SK-N-SH (cell line): ENCODE results near the gene SUMF1. TPM values are rescaled to one million over a fixed set of nuclear protein-coding genes. Genes with fewer than 3 reads are reported as not detected.

Experiments
- CTCF ChIA-PET: fragments of 300-600, 350-600 bp; formaldehyde crosslinking; extraction: SDS; loops from one replicate; lab custom pipeline; 2021; lab: Yijun Ruan, JAX
- POLR2A ChIA-PET: fragments of 350-600 bp; sonication (Branson Sonifier 250); formaldehyde crosslinking; extraction: SDS; loops from one replicate; lab custom pipeline; 2020; ENCODE audit warnings: antibody characterized with exemption, inconsistent platforms; lab: Yijun Ruan, JAX
- DNase-seq: peaks from one replicate; pipeline ENCODE4 v3.0.0; 2012
- H2AFZ ChIP-seq: fragments of 200-600 bp; sonication (generic); 2 replicates; pipeline ENCODE4 v1.8.1; 2016; ENCODE audit warnings: antibody characterized with exemption, mild to moderate bottlenecking, low read depth
- H3F3A ChIP-seq: fragments of 200-600 bp; sonication (generic); replicated peaks from 2 replicates; pipeline ENCODE3; 2016; ENCODE audit warnings: antibody characterized with exemption, mild to moderate bottlenecking; ENCODE audit not compliant: insufficient read depth
- H3K27ac ChIP-seq, 2 experiments: fragments of 200-500 bp in 1 of 2; fragments of 200-600 bp in 1 of 2; sonication (Bioruptor generic) in 1 of 2; sonication (generic), shearing (Covaris generic) in 1 of 2; 2 replicates each; pipeline versions ENCODE4 v1.5.1 to v1.6.1; 2014 to 2016; ENCODE audit warnings: low read depth in 2 of 2, inconsistent platforms in 1 of 2, low read length in 1 of 2, mild to moderate bottlenecking in 1 of 2, mixed read lengths in 1 of 2
- H3K27me3 ChIP-seq: fragments of 200-600 bp; sonication (generic), shearing (Covaris generic); 2 replicates; pipeline ENCODE4 v1.6.1; 2016; ENCODE audit warnings: mixed run types; ENCODE audit not compliant: insufficient read depth
- H3K36me3 ChIP-seq, 2 experiments: fragments of 200-500 bp in 1 of 2; fragments of 200-600 bp in 1 of 2; sonication (Bioruptor generic) in 1 of 2; sonication (generic) in 1 of 2; replicated peaks in 1 of 2; 2 replicates each; pipeline versions ENCODE3 to v1.5.1; 2014 to 2016; ENCODE audit warnings: low read length in 1 of 2, mild to moderate bottlenecking in 1 of 2; ENCODE audit not compliant: insufficient read depth in 2 of 2, control insufficient read depth in 1 of 2
- H3K4me1 ChIP-seq, 2 experiments: fragments of 200-500 bp in 1 of 2; fragments of 200-600 bp in 1 of 2; sonication (Bioruptor generic) in 1 of 2; sonication (generic), shearing (Covaris generic) in 1 of 2; 2 replicates each; pipeline versions ENCODE4 v1.5.1 to v1.6.1; 2014 to 2016; ENCODE audit warnings: low read depth in 1 of 2, low read length in 1 of 2, mixed run types in 1 of 2; ENCODE audit not compliant: insufficient read depth in 2 of 2, control insufficient read depth in 1 of 2
- H3K4me2 ChIP-seq: fragments of 200-600 bp; sonication (generic), shearing (Covaris generic); 2 replicates; pipeline ENCODE4 v1.6.1; 2017; ENCODE audit warnings: mixed run types
- H3K4me3 ChIP-seq, 2 experiments: fragments of 200-500 bp in 1 of 2; fragments of 200-600 bp in 1 of 2; sonication (Bioruptor generic) in 1 of 2; sonication (generic), shearing (Covaris generic) in 1 of 2; 2 replicates each; pipeline versions ENCODE4 v1.5.1 to v1.8.1; 2014 to 2016; ENCODE audit warnings: low read depth in 2 of 2, inconsistent platforms in 1 of 2, low read length in 1 of 2, mild to moderate bottlenecking in 1 of 2, mixed read lengths in 1 of 2, moderate library complexity in 1 of 2
- H3K79me2 ChIP-seq: fragments of 200-600 bp; sonication (generic); 2 replicates; pipeline ENCODE4 v1.8.1; 2017; ENCODE audit warnings: mild to moderate bottlenecking; ENCODE audit not compliant: insufficient read depth
- H3K9ac ChIP-seq: fragments of 200-600 bp; sonication (generic); 2 replicates; pipeline ENCODE4 v1.6.1; 2017; ENCODE audit warnings: mixed run types
- H3K9me2 ChIP-seq: fragments of 200-600 bp; sonication (generic); 2 replicates; pipeline ENCODE4 v1.6.1; 2017; ENCODE audit warnings: mixed run types
- H3K9me3 ChIP-seq: fragments of 200-600 bp; sonication (generic); 2 replicates; pipeline ENCODE4 v1.6.1; 2017; ENCODE audit warnings: mixed run types, mild to moderate bottlenecking, moderate library complexity
- H4K20me1 ChIP-seq: fragments of 200-600 bp; sonication (generic); 2 replicates; pipeline ENCODE4 v1.6.1; 2017; ENCODE audit warnings: mild to moderate bottlenecking, mixed run types; ENCODE audit not compliant: insufficient read depth
- CHD2 ChIP-seq: fragments of 150-350 bp; IDR thresholded peaks from 2 replicates; pipeline ENCODE4 v1.6.1; 2018; ENCODE audit warnings: low read length; ENCODE audit not compliant: partially characterized antibody
- CTCF ChIP-seq: fragments of 200-600 bp; sonication (generic); IDR thresholded peaks from 2 replicates; pipeline ENCODE4 v1.6.1; 2017; ENCODE audit warnings: antibody characterized with exemption, mild to moderate bottlenecking, moderate library complexity
- EP300 ChIP-seq, 2 experiments: IDR thresholded peaks; 2 replicates each; pipeline versions ENCODE4 v1.4.0 to v1.6.1; 2012; ENCODE audit warnings: borderline replicate concordance in 1 of 2, low read depth in 1 of 2, low read length in 1 of 2
- GABPA ChIP-seq: IDR thresholded peaks from 2 replicates; pipeline ENCODE4 v1.4.0; 2012; ENCODE audit warnings: low read depth, mild to moderate bottlenecking
- MAX ChIP-seq: IDR thresholded peaks from 2 replicates; pipeline ENCODE4 v1.4.0; 2012; ENCODE audit warnings: low read depth
- MEF2A ChIP-seq: IDR thresholded peaks from 2 replicates; pipeline ENCODE4 v1.4.0; 2012; ENCODE audit warnings: low read depth, borderline replicate concordance
- MXI1 ChIP-seq: IDR thresholded peaks from 2 replicates; pipeline ENCODE4 v1.6.1; 2012; ENCODE audit warnings: mild to moderate bottlenecking, low read depth, low read length, improper control_type of control experiment
- NRF1 ChIP-seq: IDR thresholded peaks from 2 replicates; pipeline ENCODE4 v1.6.1; 2012; ENCODE audit warnings: low read depth, mild to moderate bottlenecking, low read length
- PBX3 ChIP-seq: IDR thresholded peaks from 2 replicates; pipeline ENCODE4; 2012
- POLR2AphosphoS5 ChIP-seq: IDR thresholded peaks from 2 replicates; pipeline ENCODE4 v1.6.1; 2012; ENCODE audit warnings: low read depth, low read length
- RAD21 ChIP-seq: IDR thresholded peaks from 2 replicates; pipeline ENCODE4 v1.6.1; 2012; ENCODE audit warnings: mild to moderate bottlenecking, low read length
- RCOR1 ChIP-seq: fragments of 150-350 bp; IDR thresholded peaks from 2 replicates; pipeline ENCODE4 v1.6.1; 2017; ENCODE audit warnings: antibody characterized with exemption, low read length
- REST ChIP-seq: IDR thresholded peaks from 2 replicates; pipeline ENCODE4 v1.6.1; 2012; ENCODE audit warnings: mild to moderate bottlenecking, low read depth, low read length, moderate library complexity
- RFX5 ChIP-seq: IDR thresholded peaks from 2 replicates; pipeline ENCODE4 v1.6.1; 2012; ENCODE audit warnings: mild to moderate bottlenecking, improper control_type of control experiment, low read length
- TCF12 ChIP-seq: IDR thresholded peaks from 2 replicates; pipeline ENCODE4 v1.4.0; 2012
- USF1 ChIP-seq: IDR thresholded peaks from 2 replicates; pipeline ENCODE4 v1.4.0; 2012; ENCODE audit warnings: low read depth, borderline replicate concordance
- WGBS: methylation state at CpG from one replicate; pipeline ENCODE4 v1.1.6; 2017; ENCODE audit warnings: low lambda C conversion rate; 5-methylcytosine and 5-hydroxymethylcytosine counted together
- polyA plus RNA-seq, 3 experiments: library from polyadenylated mRNA; depleted of rRNA; stranded (reverse); fragments of >200 nt; gene quantifications; 2 replicates each; pipeline ENCODE4 v1.2.3, GENCODE V29; 2012

The SUMF1 gene
- polyA plus RNA-seq, 1 of the 3 experiments (the other 2 are of a cell fraction), result 56.9 TPM

GRCh38 chr3:4394048-4394447, 73.0 kb downstream of the SUMF1 start:
- Histone ChIP-seq H3K27me3 (no peaks in the 10 kb centered on the region), H3K79me2 (no peaks in the 10 kb centered on the region)
- TF ChIP-seq RCOR1 (no peak), MEF2A (no peak), PBX3 (no peak), USF1 (no peak), EP300 (IDR thresholded peaks at IDR 0.05; ENCODE audit: borderline replicate concordance in 1 of 2, low read depth in 1 of 2, low read length in 1 of 2) (no peak), REST (no peak), GABPA (no peak), RAD21 (no peak), TCF12 (no peak)

GRCh38 chr3:4392992-4393391, 74.1 kb downstream of the SUMF1 start:
- DNase-seq, result no peak
- H3K9me2 ChIP-seq, result no peaks in the 10 kb centered on the region
- CTCF ChIA-PET, result interaction anchor here (1.2 to 1.5 kb wide), 2 partner anchors 42 to 240 kb away, joined by 3 to 4 read pairs; no protein-coding TSS in a partner anchor
- H3K79me2 ChIP-seq, result no peaks in the 10 kb centered on the region
- H2AFZ ChIP-seq, result no peak overlapping the region
- H3F3A ChIP-seq, result no peaks in the 10 kb centered on the region
- no peaks in the 10 kb centered on the region for H3K9me3 ChIP-seq
- H4K20me1 ChIP-seq, result no peaks in the 10 kb centered on the region
- no peak overlapping the region for H3K4me2 ChIP-seq
- no peak overlapping the region for H3K27ac ChIP-seq
- no peak overlapping the region for H3K9ac ChIP-seq
- no peaks in the 10 kb centered on the region for H3K27me3 ChIP-seq
- WGBS, result 95% methylated on average over 5 of the region's 5 CpGs
- H3K4me1 ChIP-seq, result peaks cover 0 to 5% of the 10 kb centered on the region in 2 experiments; a peak in 1 of 4 replicates
- POLR2A ChIA-PET, result no interaction called here
- H3K36me3 ChIP-seq, result no peaks in the 10 kb centered on the region
- no peak overlapping the region for H3K4me3 ChIP-seq
- TF ChIP-seq CTCF, result no peak
- no peak for TF ChIP-seq REST
- TF ChIP-seq CHD2, result no peak
- TF ChIP-seq MAX, result no peak
- no peak for TF ChIP-seq POLR2AphosphoS5
- TF ChIP-seq MXI1, result no peak
- TF ChIP-seq RFX5, result no peak
- TF ChIP-seq NRF1, result no peak
- TF ChIP-seq RAD21, result no peak

More at GRCh38 chr3:4394048-4394447, 73.0 kb downstream of the SUMF1 start:
- Histone ChIP-seq H3K27ac (no peak overlapping the region), H3K9me2 (no peaks in the 10 kb centered on the region), H2AFZ (no peak overlapping the region), H3K4me3 (no peak overlapping the region), H4K20me1 (no peaks in the 10 kb centered on the region), H3K9me3 (no peaks in the 10 kb centered on the region), H3K4me2 (no peak overlapping the region), H3K9ac (no peak overlapping the region), H3F3A (no peaks in the 10 kb centered on the region), H3K36me3 (no peaks in the 10 kb centered on the region), H3K4me1 (peaks cover 2 to 5% of the 10 kb centered on the region in 2 experiments; a peak in 2 of 4 replicates)
- POLR2A ChIA-PET, result no interaction called here
- 90% methylated on average over 3 of the region's 3 CpGs for WGBS
- DNase-seq, result no peak
- CTCF ChIA-PET, result interaction anchor here (0.6 to 1.5 kb wide), 2 partner anchors 43 to 194 kb away, joined by 3 to 4 read pairs; no protein-coding TSS in a partner anchor
